DOHH2 (cell line): ENCODE data around the gene GRB10.

ENCODE experiments used
- H3F3A ChIP-seq: fragments of 200-600 bp; sonication (generic), shearing (Covaris generic); 2 replicates; pipeline ENCODE4 v1.6.0; 2016; ENCODE audit warnings: antibody characterized with exemption, mild to moderate bottlenecking; ENCODE audit not compliant: control insufficient read depth, insufficient read depth
- H3K27ac ChIP-seq: fragments of 200-600 bp; sonication (generic); 2 replicates; pipeline ENCODE4 v1.5.1; 2014; ENCODE audit warnings: low read depth, mild to moderate bottlenecking, low read length, moderate library complexity
- H3K27me3 ChIP-seq: fragments of 200-600 bp; sonication (generic); 2 replicates; pipeline ENCODE4 v1.6.1; 2014; ENCODE audit warnings: mild to moderate bottlenecking, low read length, mixed read lengths; ENCODE audit not compliant: control insufficient read depth
- H3K36me3 ChIP-seq: fragments of 200-600 bp; sonication (generic); 2 replicates; pipeline ENCODE4 v1.6.1; 2014; ENCODE audit warnings: mild to moderate bottlenecking, low read length, moderate library complexity, mixed read lengths; ENCODE audit not compliant: control insufficient read depth
- H3K4me1 ChIP-seq: fragments of 200-600 bp; sonication (generic); 2 replicates; pipeline ENCODE4 v1.6.1; 2014; ENCODE audit warnings: mild to moderate bottlenecking, low read length, mixed read lengths; ENCODE audit not compliant: control insufficient read depth
- H3K4me2 ChIP-seq: fragments of 200-600 bp; sonication (generic); 2 replicates; pipeline ENCODE4 v1.6.0; 2014; ENCODE audit warnings: mild to moderate bottlenecking, low read length, moderate library complexity
- H3K4me3 ChIP-seq: fragments of 200-600 bp; sonication (generic); 2 replicates; pipeline ENCODE4 v1.5.1; 2014; ENCODE audit warnings: mild to moderate bottlenecking, low read length, mixed read lengths
- H3K79me2 ChIP-seq: fragments of 200-600 bp; sonication (generic); 2 replicates; pipeline ENCODE4 v1.6.1; 2014; ENCODE audit warnings: mild to moderate bottlenecking, low read length, mixed read lengths; ENCODE audit not compliant: control insufficient read depth
- H3K9me2 ChIP-seq: fragments of 200-600 bp; sonication (generic); replicated peaks from 2 replicates; pipeline ENCODE4 v1.6.1; 2014; ENCODE audit warnings: mild to moderate bottlenecking, low read length, mixed read lengths; ENCODE audit not compliant: control insufficient read depth
- H3K9me3 ChIP-seq: fragments of 200-600 bp; sonication (generic); 2 replicates; pipeline ENCODE4 v1.6.1; 2014; ENCODE audit warnings: antibody characterized with exemption, low read length, mixed read lengths; ENCODE audit not compliant: control insufficient read depth, insufficient read depth
- H4K20me1 ChIP-seq: fragments of 200-600 bp; sonication (generic); 2 replicates; pipeline ENCODE4 v1.6.0; 2014; ENCODE audit warnings: low read depth, mild to moderate bottlenecking, antibody characterized with exemption, low read length, moderate library complexity; ENCODE audit not compliant: control insufficient read depth, insufficient read depth
- CTCF ChIP-seq: fragments of 200-600 bp; sonication (generic); IDR thresholded peaks from one replicate; pipeline ENCODE4 v1.5.1; 2014; ENCODE audit warnings: antibody characterized with exemption, mild to moderate bottlenecking, low read depth, low read length; ENCODE audit not compliant: poor library complexity, severe bottlenecking
- EZH2phosphoT487 ChIP-seq: fragments of 200-600 bp; sonication (generic); IDR thresholded peaks from 2 replicates; pipeline ENCODE4 v1.6.1; 2017; ENCODE audit warnings: borderline replicate concordance, mild to moderate bottlenecking, antibody characterized with exemption, low read length, moderate library complexity, mixed read lengths

Gene GRB10

GRCh38 chr7:50557099-50557498 lies 225.6 kb downstream of the GRB10 start:
- H3K36me3 ChIP-seq = no peaks in the 10 kb centered on the region
- no peaks in the 10 kb centered on the region for H3K9me3 ChIP-seq
- H3F3A ChIP-seq = no peaks in the 10 kb centered on the region
- no peaks in the 10 kb centered on the region for H3K4me1 ChIP-seq
- TF ChIP-seq EZH2phosphoT487 = no peak
- TF ChIP-seq CTCF = no peak
- no peaks in the 10 kb centered on the region for H3K79me2 ChIP-seq
- 0 out of 2 replicates have a peak, but pooled peaks cover 5% of the 10 kb centered on the region for H3K27me3 ChIP-seq
- no peaks in the 10 kb centered on the region for H3K9me2 ChIP-seq
- H3K4me2 ChIP-seq = no peak overlapping the region
- no peak overlapping the region for H3K27ac ChIP-seq
- no peak overlapping the region for H3K4me3 ChIP-seq
- no peaks in the 10 kb centered on the region for H4K20me1 ChIP-seq

- Histone ChIP-seq H3F3A (no peaks in the 10 kb centered on the region), H3K4me1 (no peaks in the 10 kb centered on the region), H3K4me2 (no peak overlapping the region), H3K36me3 (no peaks in the 10 kb centered on the region), H3K9me3 (no peaks in the 10 kb centered on the region), H3K27me3 (0 out of 2 replicates have a peak, but pooled peaks cover 5% of the 10 kb centered on the region), H3K4me3 (no peak overlapping the region), H4K20me1 (no peaks in the 10 kb centered on the region), H3K27ac (no peak overlapping the region), H3K79me2 (no peaks in the 10 kb centered on the region), H3K9me2 (no peaks in the 10 kb centered on the region)
- no peak for TF ChIP-seq EZH2phosphoT487
- no peak for TF ChIP-seq CTCF
Measured at GRCh38 chr7:50556247-50556991, 226.3 kb downstream of the GRB10 start.

- no peaks in the 10 kb centered on the region for H3K36me3 ChIP-seq
- H3K9me2 ChIP-seq = no peaks in the 10 kb centered on the region
- TF ChIP-seq EZH2phosphoT487 (no peak), CTCF (no peak)
- H3K4me3 ChIP-seq = no peak overlapping the region
- H3K27me3 ChIP-seq = 0 out of 2 replicates have a peak, but pooled peaks cover 5% of the 10 kb centered on the region
- H3K9me3 ChIP-seq = no peaks in the 10 kb centered on the region
- H4K20me1 ChIP-seq = no peaks in the 10 kb centered on the region
- no peak overlapping the region for H3K4me2 ChIP-seq
- no peaks in the 10 kb centered on the region for H3K4me1 ChIP-seq
- H3K79me2 ChIP-seq = no peaks in the 10 kb centered on the region
- no peaks in the 10 kb centered on the region for H3F3A ChIP-seq
- no peak overlapping the region for H3K27ac ChIP-seq
Measured at GRCh38 chr7:50555594-50556140, 227.0 kb downstream of the GRB10 start.
